DND-41 (cell line): Measurements from ENCODE around the gene SLC6A3.

Source experiments
- EZH2 ChIP-seq: IDR thresholded peaks from 3 replicates; pipeline ENCODE4 v1.6.1; 2012; ENCODE audit warnings: borderline replicate concordance, low read depth, mild to moderate bottlenecking, moderate library complexity, low read length, inconsistent platforms; ENCODE audit not compliant: severe bottlenecking
- TF ChIP-seq, protein P1 (sequence below): IDR thresholded peaks from 2 replicates; pipeline ENCODE4 v1.5.1; 2012; ENCODE audit warnings: borderline replicate concordance, low read length, moderate library complexity, mild to moderate bottlenecking; ENCODE audit not compliant: poor library complexity, severe bottlenecking; ENCODE audit errors: extremely low read depth

GRCh38 chr5:1390333-1390732 is 54.9 kb downstream of the SLC6A3 start:
- TF ChIP-seq, protein P1, sequence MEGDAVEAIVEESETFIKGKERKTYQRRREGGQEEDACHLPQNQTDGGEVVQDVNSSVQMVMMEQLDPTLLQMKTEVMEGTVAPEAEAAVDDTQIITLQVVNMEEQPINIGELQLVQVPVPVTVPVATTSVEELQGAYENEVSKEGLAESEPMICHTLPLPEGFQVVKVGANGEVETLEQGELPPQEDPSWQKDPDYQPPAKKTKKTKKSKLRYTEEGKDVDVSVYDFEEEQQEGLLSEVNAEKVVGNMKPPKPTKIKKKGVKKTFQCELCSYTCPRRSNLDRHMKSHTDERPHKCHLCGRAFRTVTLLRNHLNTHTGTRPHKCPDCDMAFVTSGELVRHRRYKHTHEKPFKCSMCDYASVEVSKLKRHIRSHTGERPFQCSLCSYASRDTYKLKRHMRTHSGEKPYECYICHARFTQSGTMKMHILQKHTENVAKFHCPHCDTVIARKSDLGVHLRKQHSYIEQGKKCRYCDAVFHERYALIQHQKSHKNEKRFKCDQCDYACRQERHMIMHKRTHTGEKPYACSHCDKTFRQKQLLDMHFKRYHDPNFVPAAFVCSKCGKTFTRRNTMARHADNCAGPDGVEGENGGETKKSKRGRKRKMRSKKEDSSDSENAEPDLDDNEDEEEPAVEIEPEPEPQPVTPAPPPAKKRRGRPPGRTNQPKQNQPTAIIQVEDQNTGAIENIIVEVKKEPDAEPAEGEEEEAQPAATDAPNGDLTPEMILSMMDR, result no peak
- TF ChIP-seq EZH2, result no peak
